ENCODE data around the gene MPST. TPM values are rescaled to one million over a fixed set of nuclear protein-coding genes. Genes with fewer than 3 reads are reported as not detected.

MPST gene
- total RNA-seq, 1 donor from 2014 or later = 113 TPM

GRCh38 chr22:36999463-36999862 is 20.1 kb upstream of the MPST start:
- H3K4me3 ChIP-seq = no peak overlapping the region
- no peaks in the 10 kb centered on the region for H3K27me3 ChIP-seq
- H3K27ac ChIP-seq = no peak overlapping the region
- intact Hi-C loops (cut with DNase I) = no loop called here
- no peak for DNase-seq (ENCODE audit: low spot score in 2 of 2)
- H3K9me3 ChIP-seq = no peaks in the 10 kb centered on the region
- H3K4me1 ChIP-seq = no peaks in the 10 kb centered on the region
- no peak for TF ChIP-seq CTCF (IDR thresholded peaks at IDR 0.05)
- H3K36me3 ChIP-seq = no peaks in the 10 kb centered on the region

DNA sequence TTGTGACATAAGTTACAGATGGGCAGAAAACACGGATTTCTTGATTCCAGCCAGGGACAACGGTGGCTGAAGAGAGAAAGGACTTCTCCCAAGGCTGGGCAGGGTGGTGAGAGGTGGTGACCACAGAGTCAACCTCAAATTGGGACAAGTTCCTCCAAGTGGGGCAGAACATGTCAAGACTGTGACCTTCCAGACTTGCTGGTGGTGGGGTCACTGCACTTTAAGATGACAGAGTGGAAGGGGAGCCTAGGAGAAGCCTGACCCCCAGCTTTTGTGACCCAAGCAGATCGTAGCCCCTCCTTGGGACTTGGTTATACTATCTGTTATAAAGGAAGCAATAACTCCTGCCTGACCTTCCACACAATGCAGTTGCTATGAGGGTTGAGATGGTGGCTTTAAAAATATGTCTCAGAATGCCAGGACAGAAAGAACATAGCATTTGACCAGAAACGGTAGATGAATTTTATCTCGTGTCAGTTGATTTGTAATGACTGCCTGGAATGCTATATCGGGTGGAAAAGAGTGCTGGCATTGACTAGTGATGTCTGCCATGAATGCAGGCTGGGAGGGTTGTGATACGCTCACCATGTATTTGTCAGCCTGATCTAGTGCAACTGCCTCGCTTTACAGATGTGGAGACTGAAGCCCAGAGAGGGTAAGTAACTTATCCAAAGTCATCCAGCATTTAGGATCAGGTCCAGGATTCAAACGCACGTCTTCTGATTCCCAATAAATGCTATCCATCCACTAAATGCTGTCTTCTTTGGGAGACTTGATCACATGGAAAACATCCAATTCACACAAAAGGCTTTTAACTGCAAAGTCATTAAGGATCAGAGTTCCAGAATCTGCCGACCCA is 18.6 kb upstream of the MPST start:
- H3K4me3 ChIP-seq = no peak overlapping the region
- no peak overlapping the region for H3K27ac ChIP-seq
- DNase-seq (ENCODE audit: low spot score in 2 of 2) = no peak
- H3K9me3 ChIP-seq = no peaks in the 10 kb centered on the region
- intact Hi-C loops (cut with DNase I) = no loop called here
- H3K36me3 ChIP-seq = no peaks in the 10 kb centered on the region
- TF ChIP-seq CTCF (IDR thresholded peaks at IDR 0.05) = no peak
- H3K4me1 ChIP-seq = no peaks in the 10 kb centered on the region
- no peaks in the 10 kb centered on the region for H3K27me3 ChIP-seq

DNA sequence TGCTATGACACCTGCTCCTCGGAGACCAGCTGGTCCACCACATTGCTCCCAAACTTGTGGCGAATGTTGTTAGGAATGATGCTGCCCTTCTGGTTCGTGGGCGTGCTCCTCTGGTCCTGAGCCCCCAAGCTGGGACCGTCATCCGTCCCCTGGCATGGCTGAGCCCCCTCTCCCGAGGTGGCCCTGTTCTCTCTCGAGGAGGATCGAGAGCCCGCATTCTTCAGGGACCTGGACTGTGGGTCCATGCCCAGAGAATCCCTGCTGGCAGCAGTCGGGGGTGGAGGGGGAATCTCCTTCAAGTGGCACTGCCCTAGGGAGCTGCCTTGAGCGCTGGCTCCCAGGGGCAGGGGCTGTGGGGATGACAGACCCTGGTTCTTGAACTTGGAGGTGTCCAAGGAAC is 17.7 kb upstream of the MPST start:
- H3K27ac ChIP-seq = no peak overlapping the region
- no peaks in the 10 kb centered on the region for H3K9me3 ChIP-seq
- intact Hi-C loops (cut with DNase I) = no loop called here
- no peaks in the 10 kb centered on the region for H3K36me3 ChIP-seq
- no peak for DNase-seq (ENCODE audit: low spot score in 2 of 2)
- no peak for TF ChIP-seq CTCF (IDR thresholded peaks at IDR 0.05)
- no peaks in the 10 kb centered on the region for H3K4me1 ChIP-seq
- H3K4me3 ChIP-seq = no peak overlapping the region
- H3K27me3 ChIP-seq = no peaks in the 10 kb centered on the region

DNA sequence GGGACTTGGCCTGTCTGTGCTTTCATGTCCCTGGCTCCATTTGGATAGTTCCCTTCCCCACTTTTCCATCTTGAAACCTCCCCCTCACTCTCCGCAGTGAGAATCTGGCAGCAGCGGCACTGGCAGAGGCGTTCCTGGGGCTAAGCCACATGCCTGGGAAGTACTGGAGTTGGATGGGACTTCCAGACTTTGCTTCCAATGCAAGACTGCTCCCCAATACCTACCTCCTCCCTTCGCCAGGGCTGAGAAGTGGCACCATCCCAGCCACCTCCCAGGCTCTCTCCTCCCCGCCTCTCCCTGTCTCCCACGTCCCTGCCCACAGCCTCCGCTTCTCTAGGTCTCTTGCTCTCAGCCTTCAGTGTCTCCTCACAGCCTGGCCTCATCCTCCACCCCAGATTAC is 16.9 kb upstream of the MPST start:
- H3K36me3 ChIP-seq = no peaks in the 10 kb centered on the region
- H3K4me1 ChIP-seq = no peaks in the 10 kb centered on the region
- no peaks in the 10 kb centered on the region for H3K27me3 ChIP-seq
- TF ChIP-seq CTCF (IDR thresholded peaks at IDR 0.05) = no peak
- no peaks in the 10 kb centered on the region for H3K9me3 ChIP-seq
- H3K27ac ChIP-seq = no peak overlapping the region
- no peak overlapping the region for H3K4me3 ChIP-seq
- no peak for DNase-seq (ENCODE audit: low spot score in 2 of 2)
- intact Hi-C loops (cut with DNase I) = no loop called here

DNA sequence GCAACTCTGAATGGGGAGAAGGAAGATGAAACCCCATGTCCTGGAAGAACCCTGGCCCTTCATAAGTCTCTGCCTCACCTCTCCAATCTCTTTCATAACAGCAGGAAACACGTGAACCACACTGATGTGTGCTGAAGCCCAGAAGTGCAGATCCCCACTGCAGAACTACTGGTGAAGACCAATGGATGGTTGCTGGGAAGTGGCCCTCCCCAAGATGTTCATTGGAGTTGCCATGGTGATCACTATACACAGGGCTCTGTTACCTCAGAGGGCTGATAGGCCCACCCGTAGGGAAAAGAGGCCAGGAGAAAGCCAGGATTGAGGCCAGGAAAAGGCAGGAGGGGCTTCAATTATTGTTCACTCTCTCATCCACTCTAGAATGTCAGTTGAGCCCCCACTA is 11.9 kb upstream of the MPST start:
- intact Hi-C loops (cut with DNase I) = no loop called here
- H3K9me3 ChIP-seq = no peaks in the 10 kb centered on the region
- H3K27ac ChIP-seq = no peak overlapping the region
- no peak for TF ChIP-seq CTCF (IDR thresholded peaks at IDR 0.05)
- H3K36me3 ChIP-seq = no peaks in the 10 kb centered on the region
- no peak for DNase-seq (ENCODE audit: low spot score in 2 of 2)
- no peak overlapping the region for H3K4me3 ChIP-seq
- H3K27me3 ChIP-seq = no peaks in the 10 kb centered on the region
- peaks cover 0 to 6% of the 10 kb centered on the region in 2 donors for H3K4me1 ChIP-seq

Data from ascending aorta (tissue), 2 donors.